ENCODE data around the gene BCL2L1.
"Not testable (repeated sequence)": the region's sequence is repeated elsewhere in the genome, so short reads cannot be mapped to it uniquely, and the experiment has no call there.

The BCL2L1 gene

GRCh38 chr20:31664696-31665354 is 57.8 kb downstream of the BCL2L1 start:
- Mint-ChIP-seq H3K9me3 (no peaks in the 10 kb centered on the region), H3K36me3 (peaks cover 9% of the 10 kb centered on the region), H3K27ac (peak overlapping the region; percentile 30), H3K27me3 (no peaks in the 10 kb centered on the region), H3K4me1 (peaks cover 59% of the 10 kb centered on the region), H3K4me3 (no peak overlapping the region)

- Mint-ChIP-seq H3K9me3 (no peaks in the 10 kb centered on the region), H3K27me3 (no peaks in the 10 kb centered on the region), H3K4me3 (no peak overlapping the region), H3K27ac (peak overlapping the region; percentile 66), H3K4me1 (peaks cover 53% of the 10 kb centered on the region), H3K36me3 (peaks cover 5% of the 10 kb centered on the region)
Measured at GRCh38 chr20:31663838-31664695, 58.6 kb downstream of the BCL2L1 start.

GRCh38 chr20:31663524-31663837 is 59.2 kb downstream of the BCL2L1 start:
- peaks cover 5% of the 10 kb centered on the region for H3K36me3 Mint-ChIP-seq

GRCh38 chr20:31662372-31662854 is 60.3 kb downstream of the BCL2L1 start:
- Mint-ChIP-seq H3K9me3 (no peaks in the 10 kb centered on the region), H3K4me1 (peaks cover 43% of the 10 kb centered on the region), H3K27ac (peak overlapping the region; percentile 82), H3K4me3 (peak overlapping the region; percentile 82), H3K27me3 (no peaks in the 10 kb centered on the region), H3K36me3 (peaks cover 3% of the 10 kb centered on the region)

More at GRCh38 chr20:31663524-31663837, 59.2 kb downstream of the BCL2L1 start:
- Mint-ChIP-seq H3K4me1 (peaks cover 53% of the 10 kb centered on the region), H3K9me3 (no peaks in the 10 kb centered on the region), H3K4me3 (no peak overlapping the region), H3K27ac (no peak overlapping the region), H3K27me3 (no peaks in the 10 kb centered on the region)

- H3K27me3 Mint-ChIP-seq = no peaks in the 10 kb centered on the region
- no peaks in the 10 kb centered on the region for H3K9me3 Mint-ChIP-seq
- H3K36me3 Mint-ChIP-seq = peaks cover 3% of the 10 kb centered on the region
- H3K4me1 Mint-ChIP-seq = peaks cover 40% of the 10 kb centered on the region
- H3K4me3 Mint-ChIP-seq = peak overlapping the region; percentile 82
- H3K27ac Mint-ChIP-seq = peak overlapping the region; percentile 82
Measured at GRCh38 chr20:31661625-31662371, 60.9 kb downstream of the BCL2L1 start.

GRCh38 chr20:31654534-31654933 is 68.1 kb downstream of the BCL2L1 start:
- Mint-ChIP-seq H3K9me3 (no peaks in the 10 kb centered on the region), H3K27me3 (no peaks in the 10 kb centered on the region), H3K36me3 (no peaks in the 10 kb centered on the region), H3K4me3 (no peak overlapping the region), H3K4me1 (no peaks in the 10 kb centered on the region), H3K27ac (no peak overlapping the region)

- H3K36me3 Mint-ChIP-seq = no peaks in the 10 kb centered on the region
- H3K4me3 Mint-ChIP-seq = no peak overlapping the region
- no peaks in the 10 kb centered on the region for H3K4me1 Mint-ChIP-seq
- no peaks in the 10 kb centered on the region for H3K9me3 Mint-ChIP-seq
- no peak overlapping the region for H3K27ac Mint-ChIP-seq
- H3K27me3 Mint-ChIP-seq = no peaks in the 10 kb centered on the region
Measured at GRCh38 chr20:31653561-31653960, 69.1 kb downstream of the BCL2L1 start.

GRCh38 chr20:31652917-31653396 is 69.7 kb downstream of the BCL2L1 start:
- no peaks in the 10 kb centered on the region for H3K36me3 Mint-ChIP-seq
- no peaks in the 10 kb centered on the region for H3K27me3 Mint-ChIP-seq
- H3K27ac Mint-ChIP-seq = no peak overlapping the region
- no peaks in the 10 kb centered on the region for H3K9me3 Mint-ChIP-seq
- no peaks in the 10 kb centered on the region for H3K4me1 Mint-ChIP-seq
- H3K4me3 Mint-ChIP-seq = no peak overlapping the region

GRCh38 chr20:31648104-31648503 is 74.6 kb downstream of the BCL2L1 start:
- not testable (repeated sequence) for H3K4me3 Mint-ChIP-seq, H3K27me3 Mint-ChIP-seq, H3K4me1 Mint-ChIP-seq, H3K27ac Mint-ChIP-seq, H3K9me3 Mint-ChIP-seq, H3K36me3 Mint-ChIP-seq

- Mint-ChIP-seq H3K27me3 (no peaks in the 10 kb centered on the region), H3K36me3 (no peaks in the 10 kb centered on the region), H3K9me3 (no peaks in the 10 kb centered on the region)
Measured at GRCh38 chr20:31644701-31645100, 78.0 kb downstream of the BCL2L1 start.

GRCh38 chr20:31643522-31643921 is 79.1 kb downstream of the BCL2L1 start:
- Mint-ChIP-seq H3K36me3 (no peaks in the 10 kb centered on the region), H3K4me3 (no peak overlapping the region), H3K27me3 (no peaks in the 10 kb centered on the region), H3K27ac (no peak overlapping the region), H3K4me1 (peaks cover 6% of the 10 kb centered on the region), H3K9me3 (no peaks in the 10 kb centered on the region)

More at GRCh38 chr20:31644701-31645100, 78.0 kb downstream of the BCL2L1 start:
- Mint-ChIP-seq H3K27ac (no peak overlapping the region), H3K4me1 (peaks cover 6% of the 10 kb centered on the region), H3K4me3 (no peak overlapping the region)

- Mint-ChIP-seq H3K27ac (no peak overlapping the region), H3K9me3 (no peaks in the 10 kb centered on the region), H3K4me3 (no peak overlapping the region), H3K36me3 (no peaks in the 10 kb centered on the region), H3K4me1 (peaks cover 6% of the 10 kb centered on the region), H3K27me3 (no peaks in the 10 kb centered on the region)
Measured at GRCh38 chr20:31642837-31643236, 79.8 kb downstream of the BCL2L1 start.

- no peak overlapping the region for H3K4me3 Mint-ChIP-seq
- no peak overlapping the region for H3K27ac Mint-ChIP-seq
- H3K9me3 Mint-ChIP-seq = no peaks in the 10 kb centered on the region
- peaks cover 6% of the 10 kb centered on the region for H3K4me1 Mint-ChIP-seq
- no peaks in the 10 kb centered on the region for H3K27me3 Mint-ChIP-seq
- H3K36me3 Mint-ChIP-seq = no peaks in the 10 kb centered on the region
Measured at GRCh38 chr20:31641391-31641790, 81.3 kb downstream of the BCL2L1 start.

GRCh38 chr20:31640259-31640658 is 82.4 kb downstream of the BCL2L1 start:
- Mint-ChIP-seq H3K4me1 (peaks cover 6% of the 10 kb centered on the region), H3K27ac (no peak overlapping the region), H3K9me3 (no peaks in the 10 kb centered on the region), H3K27me3 (no peaks in the 10 kb centered on the region), H3K4me3 (no peak overlapping the region), H3K36me3 (no peaks in the 10 kb centered on the region)

- Mint-ChIP-seq H3K4me1 (peaks cover 6% of the 10 kb centered on the region), H3K4me3 (no peak overlapping the region), H3K27me3 (no peaks in the 10 kb centered on the region)
Measured at GRCh38 chr20:31638816-31639215, 83.9 kb downstream of the BCL2L1 start.

More at GRCh38 chr20:31638816-31639215, 83.9 kb downstream of the BCL2L1 start:
- Mint-ChIP-seq H3K36me3 (no peaks in the 10 kb centered on the region), H3K27ac (no peak overlapping the region), H3K9me3 (no peaks in the 10 kb centered on the region)

Data from activated naive CD4-positive, alpha-beta T cell treated with anti-CD3 and anti-CD28 coated beads, Interleukin-2, amount 50 U/mL, for 24 hours (primary cell).